H1 (cell line): Measurements from ENCODE around the gene CROCC. TPM values are rescaled to one million over a fixed set of nuclear protein-coding genes. Genes with fewer than 3 reads are reported as not detected.

ENCODE experiments used
- ASH2L ChIP-seq: fragments of 200-600, 300-600 bp; sonication (generic); IDR thresholded peaks from one replicate; pipeline ENCODE4 v1.7.1; 2017; ENCODE audit warnings: low read length
- BACH1 ChIP-seq: IDR thresholded peaks from 2 replicates; pipeline ENCODE4 v1.6.1; 2012; ENCODE audit warnings: low read length, improper control_type of control experiment
- CTBP2 ChIP-seq: IDR thresholded peaks from 2 replicates; pipeline ENCODE4 v1.7.0; 2011; ENCODE audit warnings: borderline replicate concordance, mild to moderate bottlenecking, moderate library complexity, mixed read lengths, low read length; ENCODE audit not compliant: insufficient read depth, insufficient read length
- EP300 ChIP-seq, 2 experiments: IDR thresholded peaks; 1 replicate in 1 of 2; 2 replicates in 1 of 2; pipeline ENCODE4 v1.6.1; 2011 to 2012; ENCODE audit warnings: low read depth in 2 of 2, low read length in 2 of 2, mild to moderate bottlenecking in 2 of 2, borderline replicate concordance in 1 of 2, inconsistent platforms in 1 of 2, moderate library complexity in 1 of 2
- FOSL1 ChIP-seq: IDR thresholded peaks from 2 replicates; pipeline ENCODE4 v1.6.1; 2011; ENCODE audit warnings: mild to moderate bottlenecking, low read depth, low read length, moderate library complexity; ENCODE audit not compliant: insufficient read depth
- GABPA ChIP-seq: IDR thresholded peaks from 2 replicates; pipeline ENCODE4 v1.6.1; 2011; ENCODE audit warnings: mild to moderate bottlenecking, low read length, moderate library complexity, borderline replicate concordance; ENCODE audit not compliant: insufficient read depth
- HDAC2 ChIP-seq, 2 experiments: fragments of 300-600 bp in 1 of 2; sonication (generic) in 1 of 2; IDR thresholded peaks; 2 replicates each; pipeline ENCODE4 v1.6.1; 2011 to 2012; ENCODE audit warnings: low read depth in 2 of 2, low read length in 2 of 2, mild to moderate bottlenecking in 2 of 2, moderate library complexity in 2 of 2, borderline replicate concordance in 1 of 2, inconsistent platforms in 1 of 2
- HDAC6 ChIP-seq: IDR thresholded peaks from one replicate; pipeline ENCODE4 v1.7.1; 2012; ENCODE audit warnings: low read depth, mild to moderate bottlenecking, inconsistent platforms, low read length, moderate library complexity
- KDM1A ChIP-seq: fragments of 200-600, 300-600 bp; sonication (generic); IDR thresholded peaks from 2 replicates; pipeline ENCODE4 v1.7.1; 2016; ENCODE audit warnings: mild to moderate bottlenecking, low read length, borderline replicate concordance
- KDM4A ChIP-seq: IDR thresholded peaks from one replicate; pipeline ENCODE4 v1.7.1; 2012; ENCODE audit warnings: low read depth, mild to moderate bottlenecking, moderate library complexity, low read length, inconsistent platforms; ENCODE audit not compliant: severe bottlenecking
- NANOG ChIP-seq: IDR thresholded peaks from 2 replicates; pipeline ENCODE4 v1.6.1; 2011; ENCODE audit warnings: low read length, low read depth, mild to moderate bottlenecking, inconsistent platforms; ENCODE audit not compliant: insufficient read depth, poor library complexity, severe bottlenecking
- PHF8 ChIP-seq: fragments of 200-600 bp; sonication (generic); conservative IDR thresholded peaks from 2 replicates; pipeline ENCODE4 v1.7.1; 2012; ENCODE audit warnings: low read depth, mild to moderate bottlenecking, inconsistent platforms, low read length, moderate library complexity
- POU5F1 ChIP-seq: IDR thresholded peaks from 2 replicates; pipeline ENCODE4 v1.6.1; 2011; ENCODE audit warnings: low read depth, mild to moderate bottlenecking, low read length, moderate library complexity
- SIX5 ChIP-seq: IDR thresholded peaks from 2 replicates; pipeline ENCODE4 v1.6.1; 2011; ENCODE audit warnings: mild to moderate bottlenecking, low read depth, low read length
- SP2 ChIP-seq: IDR thresholded peaks from 2 replicates; pipeline ENCODE4 v1.6.1; 2012; ENCODE audit warnings: mild to moderate bottlenecking, low read length, inconsistent platforms
- TAF1 ChIP-seq: IDR thresholded peaks from 2 replicates; pipeline ENCODE4 v1.6.1; 2011; ENCODE audit warnings: mild to moderate bottlenecking, low read depth, low read length
- polyA plus RNA-seq, 7 experiments: library from polyadenylated mRNA; depleted of rRNA in 3 of 7; stranded (reverse) in 5 of 7; unstranded in 2 of 7; fragments of >200 nt in 5 of 7; fragments of 200-250 nt in 2 of 7; gene quantifications; 1 replicate in 5 of 7; 2 replicates in 1 of 7; 4 replicates in 1 of 7; pipeline versions ENCODE4 v1.2.1 to v1.2.3, GENCODE V29; 2011 to 2013; ENCODE audit warnings: missing spikeins in 2 of 7, mixed read lengths in 2 of 7
- total RNA-seq: library from RNA; stranded (reverse); fragmentation: NEBNext Ultra II Directional; extraction: Animal tissue kit (Norgen Biotek cat#: 25700); gene quantifications from 2 replicates; pipeline ENCODE4 v1.2.1, GENCODE V29; 2021
- TF ChIP-seq, protein P1 (sequence below): IDR thresholded peaks from 2 replicates; pipeline ENCODE4 v1.6.1; 2012; ENCODE audit warnings: inconsistent platforms

The CROCC gene
- total and polyA plus RNA-seq, 2 of the 8 experiments (the other 6 are each of a cell fraction or from before 2014, with no cell fraction given) = 12.1 to 39.5 TPM

DNA sequence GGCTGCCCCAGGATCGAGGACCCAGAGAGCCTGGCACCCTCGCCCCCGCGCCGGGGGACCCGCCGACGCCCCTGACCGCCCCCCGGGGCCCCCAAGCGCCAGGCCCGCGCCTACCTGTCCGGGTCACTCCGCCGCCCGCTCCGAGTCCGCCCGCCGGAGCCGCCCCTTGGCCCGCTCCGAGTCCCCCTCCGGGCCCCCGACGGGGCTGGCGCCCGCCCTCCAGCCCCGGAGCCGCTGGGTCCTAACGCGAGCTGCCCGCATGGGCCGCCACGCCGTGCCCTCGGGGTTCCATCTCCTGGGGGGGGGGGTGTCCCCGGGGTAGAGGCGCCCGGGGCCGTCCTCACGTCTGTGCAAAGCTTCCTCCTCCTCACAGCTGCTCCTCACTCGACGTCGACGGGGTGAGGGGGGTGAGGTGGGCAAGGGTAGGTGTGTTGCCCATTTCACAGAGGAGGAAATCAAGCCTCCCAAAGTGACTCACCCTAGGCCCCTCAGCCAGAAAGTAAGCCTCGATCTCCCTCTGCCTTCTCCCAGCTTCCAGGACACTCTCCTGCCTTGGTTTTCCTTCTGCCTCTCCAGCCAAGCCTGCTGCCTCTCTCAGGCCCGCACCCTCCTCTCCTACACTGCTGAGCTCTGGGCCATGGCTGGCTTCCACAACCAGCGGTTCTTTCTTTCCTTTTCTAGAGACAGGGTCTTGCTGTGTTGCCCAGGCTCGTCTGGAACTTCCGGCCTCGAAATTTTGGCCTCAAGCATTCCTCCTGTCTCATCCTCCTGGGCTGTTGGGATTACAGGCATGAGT, 58.9 kb downstream of the CROCC start, which contains the start of gene MFAP2 (continued):
- peak; percentile 97 for TF ChIP-seq FOSL1
- no peak for TF ChIP-seq NANOG
- TF ChIP-seq KDM4A = no peak
- no peak for TF ChIP-seq SIX5
- TF ChIP-seq PHF8 = peak; percentile 73
- TF ChIP-seq SP2 = no peak
- TF ChIP-seq ASH2L = peak; percentile 33
- TF ChIP-seq GABPA = no peak
- TF ChIP-seq HDAC6 = no peak
- no peak for TF ChIP-seq POU5F1
- TF ChIP-seq, protein P1, sequence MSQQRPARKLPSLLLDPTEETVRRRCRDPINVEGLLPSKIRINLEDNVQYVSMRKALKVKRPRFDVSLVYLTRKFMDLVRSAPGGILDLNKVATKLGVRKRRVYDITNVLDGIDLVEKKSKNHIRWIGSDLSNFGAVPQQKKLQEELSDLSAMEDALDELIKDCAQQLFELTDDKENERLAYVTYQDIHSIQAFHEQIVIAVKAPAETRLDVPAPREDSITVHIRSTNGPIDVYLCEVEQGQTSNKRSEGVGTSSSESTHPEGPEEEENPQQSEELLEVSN = no peak
- TF ChIP-seq TAF1 = peak; percentile 67
- TF ChIP-seq BACH1 = no peak
- peak; percentile 54 to 85; a peak in 2 of 4 replicates for TF ChIP-seq HDAC2 (IDR thresholded peaks at IDR 0.05; ENCODE audit: borderline replicate concordance in 1 of 2, low read depth in 2 of 2, low read length in 2 of 2)
- peak; percentile 98 for TF ChIP-seq KDM1A
- TF ChIP-seq EP300 (IDR thresholded peaks at IDR 0.05; ENCODE audit: borderline replicate concordance in 1 of 2, low read depth in 2 of 2, low read length in 2 of 2) = no peak
- TF ChIP-seq CTBP2 = no peak
